Fibroblast of villous mesenchyme (primary cell): Measurements from ENCODE around the gene ATP5MC2. TPM values are rescaled to one million over a fixed set of nuclear protein-coding genes. Genes with fewer than 3 reads are reported as not detected.
A peak's percentile ranks its signal among the peaks of the same experiment; 100 is the strongest.
"Not testable (repeated sequence)": the region's sequence is repeated elsewhere in the genome, so short reads cannot be mapped to it uniquely, and the experiment has no call there.

Source experiments
- DNase-seq: peaks from one replicate; pipeline ENCODE4 v3.0.0-alpha.2; 2010; ENCODE audit warnings: low read depth
- H3K4me3 ChIP-seq: 2 replicates; pipeline ENCODE4 v1.5.1; 2011; ENCODE audit warnings: low read depth, mild to moderate bottlenecking, low read length
- total RNA-seq: library from RNA; depleted of rRNA; stranded (reverse); fragments of >200 nt; gene quantifications from 2 replicates; pipeline ENCODE4 v1.2.3, GENCODE V29; 2012
- TF ChIP-seq, protein P1 (sequence below): IDR thresholded peaks from 2 replicates; pipeline ENCODE4 v1.5.1; 2012; ENCODE audit warnings: low read depth, mild to moderate bottlenecking, low read length; ENCODE audit not compliant: insufficient read depth

The ATP5MC2 gene
- total RNA-seq: 70.8 and 72.2 TPM in 2 replicates

DNA sequence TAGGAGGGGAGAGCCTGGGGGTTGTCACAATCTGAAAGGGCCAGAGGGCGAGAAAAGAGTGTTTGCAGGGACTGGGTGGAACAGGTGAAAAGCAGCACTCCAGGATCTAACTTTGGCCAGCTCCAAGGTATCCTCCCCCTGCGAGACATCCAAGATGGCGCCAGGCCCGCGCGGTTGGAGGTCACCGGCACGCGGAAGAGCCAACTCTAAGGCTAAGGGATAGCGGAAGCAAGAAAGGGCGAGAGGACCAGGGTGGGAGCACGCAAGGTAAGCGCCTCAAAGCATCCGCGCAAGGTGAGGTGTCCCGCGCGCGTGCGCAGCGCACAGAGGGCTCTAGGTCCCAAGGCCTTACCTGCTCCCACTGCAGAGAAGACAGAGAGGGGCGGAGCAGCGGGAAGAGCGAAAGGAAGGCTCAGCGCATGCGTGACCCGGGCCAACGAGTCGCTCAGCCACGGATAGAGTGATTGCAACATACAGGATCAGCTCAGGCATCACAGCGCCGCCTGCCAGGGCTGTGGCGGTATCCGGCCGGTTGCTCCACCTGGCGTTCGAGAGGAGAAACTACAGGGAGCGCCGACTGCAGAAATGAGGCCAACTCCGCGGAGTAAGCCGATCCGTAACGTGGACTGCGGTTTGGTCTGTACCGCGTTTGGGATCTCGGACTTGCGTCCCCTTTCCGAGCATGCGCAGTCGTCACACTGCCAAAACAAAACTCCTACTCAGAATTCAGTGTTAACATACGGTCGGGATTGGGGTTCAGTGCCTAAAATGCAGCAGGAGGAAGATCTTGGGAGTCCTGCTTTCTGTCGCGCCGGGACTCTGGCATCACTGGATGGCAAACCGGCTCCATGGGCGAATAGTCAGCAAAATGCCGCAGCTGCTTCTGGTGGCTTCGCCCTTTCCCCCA, at the start of gene ATP5MC2:
Gene ATP5MC2 (minus strand): TSS at position 383 of the 907 bp plus-strand sequence. CDS start 3,469 bp downstream, outside the sequence.
- H3K4me3 ChIP-seq: peak within 1 kb of the TSS; percentile 75
- TF ChIP-seq, protein P1, sequence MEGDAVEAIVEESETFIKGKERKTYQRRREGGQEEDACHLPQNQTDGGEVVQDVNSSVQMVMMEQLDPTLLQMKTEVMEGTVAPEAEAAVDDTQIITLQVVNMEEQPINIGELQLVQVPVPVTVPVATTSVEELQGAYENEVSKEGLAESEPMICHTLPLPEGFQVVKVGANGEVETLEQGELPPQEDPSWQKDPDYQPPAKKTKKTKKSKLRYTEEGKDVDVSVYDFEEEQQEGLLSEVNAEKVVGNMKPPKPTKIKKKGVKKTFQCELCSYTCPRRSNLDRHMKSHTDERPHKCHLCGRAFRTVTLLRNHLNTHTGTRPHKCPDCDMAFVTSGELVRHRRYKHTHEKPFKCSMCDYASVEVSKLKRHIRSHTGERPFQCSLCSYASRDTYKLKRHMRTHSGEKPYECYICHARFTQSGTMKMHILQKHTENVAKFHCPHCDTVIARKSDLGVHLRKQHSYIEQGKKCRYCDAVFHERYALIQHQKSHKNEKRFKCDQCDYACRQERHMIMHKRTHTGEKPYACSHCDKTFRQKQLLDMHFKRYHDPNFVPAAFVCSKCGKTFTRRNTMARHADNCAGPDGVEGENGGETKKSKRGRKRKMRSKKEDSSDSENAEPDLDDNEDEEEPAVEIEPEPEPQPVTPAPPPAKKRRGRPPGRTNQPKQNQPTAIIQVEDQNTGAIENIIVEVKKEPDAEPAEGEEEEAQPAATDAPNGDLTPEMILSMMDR: peak; percentile 97
- peak; percentile 99 for DNase-seq

DNA sequence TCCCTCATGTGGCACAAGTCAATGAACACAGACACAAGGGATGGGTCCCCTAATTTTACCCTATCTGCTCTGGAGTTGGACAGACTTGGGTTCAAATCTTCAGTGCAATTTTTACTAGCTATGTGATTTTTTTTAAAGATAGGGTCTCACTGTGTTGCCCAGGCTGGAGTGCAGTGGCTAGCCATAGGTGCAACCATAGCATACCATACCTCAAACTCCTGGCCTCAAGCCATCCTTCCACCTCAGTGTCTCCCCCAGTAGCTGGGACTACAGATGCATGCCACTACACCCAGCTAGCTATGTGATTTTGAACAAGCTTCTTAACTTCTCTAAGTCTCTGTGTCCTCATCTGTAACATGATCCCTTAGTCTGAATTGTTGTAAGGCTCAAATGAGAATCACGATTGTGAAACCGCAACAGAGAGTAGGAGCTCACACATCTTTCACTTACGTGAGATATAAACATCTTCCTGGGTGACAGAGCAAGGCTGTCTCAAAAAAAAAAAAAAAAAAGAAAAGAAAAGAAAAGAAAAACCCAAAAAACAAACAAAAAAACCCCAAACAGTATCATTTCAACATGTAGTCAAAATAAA, 46.7 kb upstream of the ATP5MC2 start:
- TF ChIP-seq, protein P1: no peak
- H3K4me3 ChIP-seq: no peak overlapping the region
- peak; percentile 28 for DNase-seq

DNA sequence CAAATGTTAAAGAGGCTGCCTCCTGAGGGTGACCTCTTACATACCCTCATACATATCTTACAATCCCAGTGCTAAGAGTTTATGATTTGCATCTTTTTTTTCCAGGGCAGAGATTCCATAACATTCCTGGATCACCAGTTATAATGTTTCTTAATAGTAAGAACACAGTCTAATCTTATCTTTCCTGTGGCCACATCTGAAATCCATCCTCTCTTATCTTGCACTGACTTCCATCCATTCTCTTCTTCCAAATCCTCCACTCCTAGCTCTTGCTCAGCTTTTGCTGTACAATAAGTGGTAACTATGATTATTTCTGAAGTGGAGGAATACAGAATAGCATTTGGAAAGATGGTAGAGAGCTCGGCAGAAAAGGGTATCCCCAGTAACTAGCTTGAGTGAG, 45.1 kb upstream of the ATP5MC2 start:
- H3K4me3 ChIP-seq: no peak overlapping the region
- no peak for DNase-seq
- TF ChIP-seq, protein P1: no peak

DNA sequence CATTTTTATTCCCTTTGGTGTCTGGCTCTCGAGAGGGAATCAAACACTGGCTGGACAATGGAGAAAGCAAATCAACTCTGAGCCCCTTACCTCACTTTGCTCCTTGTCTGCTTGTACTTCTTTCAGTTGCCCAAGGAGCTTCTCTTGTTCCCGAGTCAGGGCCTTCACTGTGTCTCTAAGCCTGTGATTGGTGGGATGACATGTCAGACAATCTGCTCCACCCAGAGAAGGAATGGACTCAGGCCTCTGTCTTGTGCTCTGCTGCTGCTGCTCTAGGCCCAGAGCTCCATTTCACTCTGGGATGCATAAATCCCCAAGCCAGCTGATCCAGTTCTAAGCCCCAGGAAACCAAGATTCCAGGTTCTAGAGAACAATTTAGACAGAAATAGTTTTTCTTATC, 43.8 kb upstream of the ATP5MC2 start:
- DNase-seq: no peak
- H3K4me3 ChIP-seq: no peak overlapping the region
- TF ChIP-seq, protein P1: no peak

DNA sequence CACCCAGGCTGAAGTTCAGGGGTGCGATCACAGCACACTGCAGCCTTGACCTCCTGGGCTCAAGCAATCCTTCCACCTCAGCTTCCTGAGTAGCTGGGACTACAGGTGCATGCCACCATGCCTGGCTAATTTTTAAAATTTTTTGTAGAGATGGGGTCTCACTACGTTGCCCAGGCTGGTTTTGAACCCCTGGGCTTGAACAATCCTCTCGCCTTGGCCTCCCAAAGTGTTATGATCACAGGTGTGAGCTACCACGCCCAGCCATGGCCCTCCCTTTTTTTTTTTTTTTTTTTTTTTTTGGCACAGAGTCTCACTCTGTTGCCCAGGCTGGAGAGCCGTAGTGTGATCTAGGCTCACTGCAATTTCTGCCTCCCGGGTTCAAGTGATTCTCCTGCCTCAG, 42.7 kb upstream of the ATP5MC2 start:
- DNase-seq, H3K4me3 ChIP-seq: not testable (repeated sequence)

DNA sequence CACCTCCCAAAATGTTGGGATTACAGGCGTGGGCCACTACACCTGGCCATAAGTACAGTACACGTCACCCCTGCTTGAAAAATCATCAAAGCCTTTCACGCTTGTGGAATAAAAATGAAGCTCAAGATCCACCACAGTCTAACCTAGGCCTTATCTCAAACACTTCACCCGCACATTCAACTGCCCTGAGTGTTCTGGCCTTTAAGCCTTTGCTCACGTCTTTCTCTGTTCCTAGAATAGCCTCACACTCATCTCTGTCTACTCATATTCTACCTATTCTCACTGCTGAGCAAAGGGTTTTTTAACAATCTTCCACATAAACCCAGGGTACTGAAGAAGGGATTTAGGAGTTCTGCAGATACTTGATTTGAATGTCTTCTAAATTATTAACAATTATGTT, 41.4 kb upstream of the ATP5MC2 start:
- no peak for DNase-seq
- TF ChIP-seq, protein P1: no peak
- H3K4me3 ChIP-seq: no peak overlapping the region

DNA sequence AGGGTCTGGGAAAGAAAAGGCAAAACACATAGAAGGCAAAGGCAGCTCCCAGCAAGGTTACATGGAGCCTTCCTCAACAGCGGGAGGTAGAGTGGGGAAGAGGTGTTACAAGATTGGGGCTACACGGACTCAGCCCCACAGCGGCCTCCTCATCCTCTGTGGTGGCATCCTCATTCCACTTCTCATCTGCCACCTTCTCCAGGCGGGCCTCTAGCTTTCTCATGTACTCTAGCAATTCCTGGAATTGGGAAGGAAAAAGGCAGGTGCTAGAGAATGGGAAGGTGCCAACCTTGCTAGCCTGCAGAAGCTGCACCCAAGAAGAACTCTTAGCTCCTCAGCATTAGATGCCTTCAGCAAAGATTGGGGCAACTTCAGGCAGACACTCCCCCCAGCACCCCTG, 38.1 kb upstream of the ATP5MC2 start:
- TF ChIP-seq, protein P1: no peak
- DNase-seq: no peak
- H3K4me3 ChIP-seq: no peak overlapping the region
